Neural crest cell (in vitro differentiated cells): ENCODE measurements around the gene ZFAND4. TPM values are rescaled to one million over a fixed set of nuclear protein-coding genes. Genes with fewer than 3 reads are reported as not detected.
"Not testable (repeated sequence)": the region's sequence is repeated elsewhere in the genome, so short reads cannot be mapped to it uniquely, and the experiment has no call there.

ENCODE experiments used
- DNase-seq: peaks from one replicate; pipeline ENCODE4 v3.0.0; 2021; ENCODE audit warnings: low read depth, mixed read lengths, low spot score
- H3K27ac Mint-ChIP-seq: one replicate; pipeline ENCODE4 v1.8.0; 2021; ENCODE audit warnings: mild to moderate bottlenecking, mixed read lengths; ENCODE audit not compliant: unreplicated experiment
- H3K27me3 Mint-ChIP-seq: 2 replicates; pipeline ENCODE4 v1.8.0; 2021; ENCODE audit warnings: low read depth, mild to moderate bottlenecking, mixed read lengths
- H3K36me3 Mint-ChIP-seq: 2 replicates; pipeline ENCODE4 v1.8.0; 2021; ENCODE audit warnings: low read depth, mild to moderate bottlenecking, mixed read lengths
- H3K4me1 Mint-ChIP-seq: 2 replicates; pipeline ENCODE4 v1.8.0; 2021; ENCODE audit warnings: mixed read lengths
- H3K4me3 Mint-ChIP-seq: one replicate; pipeline ENCODE4 v1.8.0; 2021; ENCODE audit warnings: mild to moderate bottlenecking, mixed read lengths
- H3K9me3 Mint-ChIP-seq: 2 replicates; pipeline ENCODE4 v1.8.0; 2021; ENCODE audit warnings: mixed read lengths
- CTCF ChIP-seq: fragments of 200-600 bp; sonication (generic); conservative IDR thresholded peaks from 2 replicates; pipeline ENCODE4 v1.5.0; 2021; ENCODE audit warnings: antibody characterized with exemption, mild to moderate bottlenecking
- total RNA-seq: library from RNA; stranded (reverse); gene quantifications from 2 replicates; pipeline ENCODE4 v1.2.1, GENCODE V29; 2021

ZFAND4 gene
- total RNA-seq, 1 donor from 2014 or later: 12.9 TPM

GRCh38 chr10:45602082-45602730, 70.4 kb downstream of the ZFAND4 start:
- H3K27ac Mint-ChIP-seq: no peak overlapping the region
- no peak for TF ChIP-seq CTCF
- peaks cover 9% of the 10 kb centered on the region for H3K9me3 Mint-ChIP-seq
- peaks cover 7% of the 10 kb centered on the region for H3K27me3 Mint-ChIP-seq
- H3K36me3 Mint-ChIP-seq: no peaks in the 10 kb centered on the region
- DNase-seq: no peak
- H3K4me3 Mint-ChIP-seq: no peak overlapping the region
- no peaks in the 10 kb centered on the region for H3K4me1 Mint-ChIP-seq

GRCh38 chr10:45601254-45601930, 71.2 kb downstream of the ZFAND4 start:
- not testable (repeated sequence) for H3K9me3 Mint-ChIP-seq, H3K4me3 Mint-ChIP-seq, H3K27ac Mint-ChIP-seq, H3K27me3 Mint-ChIP-seq, DNase-seq, H3K4me1 Mint-ChIP-seq, H3K36me3 Mint-ChIP-seq

GRCh38 chr10:45600337-45601253, 72.0 kb downstream of the ZFAND4 start:
- DNase-seq, H3K4me3 Mint-ChIP-seq: not testable (repeated sequence)

GRCh38 chr10:45599646-45600045, 72.9 kb downstream of the ZFAND4 start:
- H3K9me3 Mint-ChIP-seq: peaks cover 9% of the 10 kb centered on the region
- no peak overlapping the region for H3K4me3 Mint-ChIP-seq
- no peak for DNase-seq
- H3K27me3 Mint-ChIP-seq: peaks cover 15% of the 10 kb centered on the region
- no peaks in the 10 kb centered on the region for H3K36me3 Mint-ChIP-seq
- no peak for TF ChIP-seq CTCF
- H3K27ac Mint-ChIP-seq: no peak overlapping the region
- H3K4me1 Mint-ChIP-seq: peaks cover 10% of the 10 kb centered on the region

More at GRCh38 chr10:45600337-45601253, 72.0 kb downstream of the ZFAND4 start:
- not testable (repeated sequence) for H3K27ac Mint-ChIP-seq, H3K4me1 Mint-ChIP-seq, H3K36me3 Mint-ChIP-seq, H3K9me3 Mint-ChIP-seq
- H3K27me3 Mint-ChIP-seq: peaks cover 11% of the 10 kb centered on the region

GRCh38 chr10:45599021-45599603, 73.5 kb downstream of the ZFAND4 start:
- no peak for TF ChIP-seq CTCF
- H3K4me3 Mint-ChIP-seq: no peak overlapping the region
- peaks cover 13% of the 10 kb centered on the region for H3K4me1 Mint-ChIP-seq
- H3K9me3 Mint-ChIP-seq: peaks cover 9% of the 10 kb centered on the region
- H3K27ac Mint-ChIP-seq: no peak overlapping the region
- no peak for DNase-seq
- peaks cover 15% of the 10 kb centered on the region for H3K27me3 Mint-ChIP-seq
- H3K36me3 Mint-ChIP-seq: no peaks in the 10 kb centered on the region

- peaks cover 15% of the 10 kb centered on the region for H3K27me3 Mint-ChIP-seq
- no peak overlapping the region for H3K4me3 Mint-ChIP-seq
- no peak for TF ChIP-seq CTCF
- H3K4me1 Mint-ChIP-seq: peaks cover 31% of the 10 kb centered on the region
- peaks cover 9% of the 10 kb centered on the region for H3K9me3 Mint-ChIP-seq
- no peak for DNase-seq
- H3K27ac Mint-ChIP-seq: no peak overlapping the region
- H3K36me3 Mint-ChIP-seq: no peaks in the 10 kb centered on the region
Measured at GRCh38 chr10:45596526-45596925, 76.0 kb downstream of the ZFAND4 start.
